Raji (cell line): ENCODE measurements around the gene CYRIA.

Experiments used
- POLR2A ChIP-seq: IDR thresholded peaks from 2 replicates; pipeline ENCODE4 v1.6.1; 2011; ENCODE audit warnings: low read depth, low read length, control low read depth; ENCODE audit not compliant: insufficient read depth

Gene CYRIA

DNA sequence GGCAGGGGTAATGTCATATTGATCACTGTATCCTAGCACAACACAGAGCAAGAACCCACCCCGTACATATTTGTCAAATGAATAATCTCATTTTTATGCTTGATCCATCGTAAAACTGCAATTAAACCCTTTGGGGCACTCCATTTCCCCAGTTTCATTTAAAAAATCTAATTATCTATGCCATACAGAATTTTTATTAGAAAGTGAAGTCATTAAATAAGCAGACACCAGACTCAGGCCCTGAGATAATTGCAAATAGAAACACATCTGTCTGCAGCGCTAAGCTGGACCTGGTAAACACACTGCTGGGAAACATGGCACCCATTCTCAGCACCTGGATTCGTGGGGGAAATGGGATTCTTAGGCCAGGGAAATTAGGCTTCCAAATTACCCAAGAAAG is 5.1 kb downstream of the CYRIA start:
- TF ChIP-seq POLR2A = no peak

DNA sequence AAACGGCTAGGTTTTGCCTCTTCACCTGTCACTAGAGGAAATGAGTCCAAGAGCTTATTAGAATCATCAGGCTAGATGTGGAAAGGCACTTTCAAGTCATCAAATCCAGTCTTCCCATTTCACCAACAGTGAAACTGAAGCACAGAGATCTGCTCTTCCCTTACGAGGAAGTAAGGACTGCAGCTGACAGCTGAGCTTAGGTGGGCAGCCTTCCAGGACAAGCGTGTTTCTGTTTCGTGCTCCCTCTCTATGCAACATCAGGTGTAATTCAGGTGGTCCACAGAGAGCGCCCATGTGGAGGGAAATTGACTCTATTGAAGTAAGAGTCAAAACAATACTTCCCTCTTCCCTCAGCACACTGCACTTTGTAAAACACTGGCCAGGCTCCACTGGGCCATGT is 5.5 kb downstream of the CYRIA start:
- no peak for TF ChIP-seq POLR2A

GRCh38 chr2:16658076-16658739 is 7.4 kb downstream of the CYRIA start:
- TF ChIP-seq POLR2A = no peak

GRCh38 chr2:16657671-16658070 is 8.0 kb downstream of the CYRIA start:
- no peak for TF ChIP-seq POLR2A

DNA sequence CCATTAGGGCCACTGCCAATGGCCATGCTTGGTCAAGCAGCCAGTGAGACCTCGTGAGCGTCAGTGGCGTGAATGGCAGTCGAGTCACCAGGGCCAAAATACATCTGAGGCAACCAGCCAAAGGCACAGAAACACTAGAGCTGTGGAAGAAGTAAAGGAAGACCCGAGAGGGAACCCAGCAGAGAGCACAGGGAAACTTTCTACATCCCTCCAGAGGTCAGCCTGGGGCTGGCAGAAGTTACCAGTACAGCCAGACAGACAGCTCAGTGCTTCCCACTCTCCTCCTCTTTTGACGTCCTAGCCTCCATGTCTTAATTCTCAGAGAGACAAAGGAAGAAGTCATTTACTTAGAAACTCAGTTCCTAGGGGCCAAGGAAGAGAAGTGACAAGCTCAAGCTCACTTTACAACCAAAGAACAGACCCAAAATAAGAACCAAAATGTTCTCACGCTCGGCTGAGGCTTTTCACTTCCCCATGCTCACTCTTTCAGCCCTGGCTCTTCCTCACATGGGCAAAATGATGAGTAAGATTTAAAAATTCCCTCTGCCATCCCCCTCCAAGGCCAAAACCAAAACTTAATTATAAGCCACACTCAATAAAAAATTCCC is 8.7 kb downstream of the CYRIA start:
- TF ChIP-seq POLR2A = no peak

- TF ChIP-seq POLR2A = no peak
Measured at GRCh38 chr2:16655905-16656642, 9.6 kb downstream of the CYRIA start.

GRCh38 chr2:16655445-16655837 is 10.2 kb downstream of the CYRIA start:
- no peak for TF ChIP-seq POLR2A

DNA sequence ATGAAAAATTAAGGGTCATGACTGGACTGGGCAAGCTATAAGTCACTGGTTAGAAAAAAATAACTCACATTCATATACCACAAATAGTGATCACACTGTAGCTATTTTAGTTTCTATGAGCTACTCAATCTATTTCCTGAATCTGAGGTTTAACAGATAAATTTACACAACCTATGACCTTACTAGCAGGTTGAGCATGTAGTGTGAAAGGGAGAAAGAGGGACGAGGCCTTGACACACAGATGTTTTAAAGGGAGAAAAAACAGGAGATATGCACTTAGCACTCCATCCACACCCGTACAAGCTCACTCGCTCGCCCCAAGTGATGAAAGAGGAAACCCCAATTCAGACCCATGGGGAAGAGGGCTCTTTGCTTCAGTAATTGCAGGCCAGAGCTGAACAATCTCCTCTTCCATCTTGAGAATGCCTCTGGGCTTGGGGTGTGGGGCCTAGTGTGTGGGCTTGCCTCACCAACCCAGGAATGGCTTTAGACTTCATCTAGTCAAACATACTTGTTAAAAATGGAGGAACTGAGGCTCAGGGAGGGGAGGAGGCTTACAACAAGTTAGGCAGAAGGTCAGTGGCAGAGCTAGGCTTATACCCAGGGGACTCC is 10.7 kb downstream of the CYRIA start:
- no peak for TF ChIP-seq POLR2A

DNA sequence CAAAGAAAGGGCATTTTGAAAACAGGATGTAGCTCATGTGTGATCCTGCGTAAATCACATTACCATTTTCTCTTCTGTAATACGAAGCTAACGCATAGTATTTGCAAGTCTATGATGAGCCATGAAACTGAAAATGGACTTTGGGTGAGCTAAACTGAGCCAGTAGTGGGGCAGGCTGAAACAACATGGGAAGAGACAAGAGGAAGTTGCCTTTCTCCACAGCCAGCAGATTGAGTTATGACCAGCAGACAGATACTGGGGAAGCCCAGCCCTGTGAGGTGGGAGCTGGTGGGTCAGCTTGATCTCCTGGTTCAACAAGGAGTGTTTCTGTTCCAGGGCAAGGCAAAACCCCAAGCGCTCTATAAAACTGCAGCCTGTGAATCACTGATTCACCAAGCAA is 11.8 kb downstream of the CYRIA start:
- TF ChIP-seq POLR2A = no peak

- TF ChIP-seq POLR2A = no peak
Measured at GRCh38 chr2:16653083-16653375, 12.6 kb downstream of the CYRIA start.

DNA sequence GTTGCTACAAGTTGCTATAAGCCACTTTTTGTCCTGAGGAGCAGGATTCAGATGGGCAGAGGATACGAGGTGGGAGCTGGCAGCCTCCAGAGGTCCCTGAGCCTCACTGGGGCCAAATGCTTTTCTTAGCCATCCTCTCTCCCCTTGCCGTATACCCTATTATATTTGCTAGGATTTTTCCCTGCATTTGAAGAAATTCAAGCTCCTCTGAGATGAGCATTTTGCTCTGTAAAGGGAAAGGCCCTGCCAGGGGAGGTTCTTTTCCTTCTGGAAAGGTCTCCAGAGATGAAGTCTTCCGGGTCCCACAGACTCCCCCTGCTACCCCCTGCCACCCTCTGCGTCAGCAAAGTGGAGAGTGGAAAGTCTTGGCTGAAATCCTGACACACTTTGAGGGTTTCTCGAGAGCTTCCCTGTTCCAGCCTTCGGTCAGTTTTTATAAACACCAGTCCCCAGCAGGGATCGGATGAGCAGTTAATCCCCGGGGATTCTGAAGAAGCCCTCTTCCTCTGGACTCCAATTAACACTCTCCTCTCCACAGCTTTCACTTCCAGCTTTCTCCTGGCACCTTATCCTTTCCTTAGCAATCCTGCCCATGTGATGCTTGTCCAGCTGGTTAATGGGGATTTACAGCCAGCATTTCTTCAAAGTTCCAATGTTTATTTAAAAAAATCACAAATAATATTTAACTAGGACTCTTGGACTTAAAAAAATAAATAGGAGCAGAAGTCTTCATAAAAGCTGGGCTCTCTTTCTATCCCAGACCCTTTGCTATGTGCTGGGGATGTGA is 13.1 kb downstream of the CYRIA start:
- no peak for TF ChIP-seq POLR2A

DNA sequence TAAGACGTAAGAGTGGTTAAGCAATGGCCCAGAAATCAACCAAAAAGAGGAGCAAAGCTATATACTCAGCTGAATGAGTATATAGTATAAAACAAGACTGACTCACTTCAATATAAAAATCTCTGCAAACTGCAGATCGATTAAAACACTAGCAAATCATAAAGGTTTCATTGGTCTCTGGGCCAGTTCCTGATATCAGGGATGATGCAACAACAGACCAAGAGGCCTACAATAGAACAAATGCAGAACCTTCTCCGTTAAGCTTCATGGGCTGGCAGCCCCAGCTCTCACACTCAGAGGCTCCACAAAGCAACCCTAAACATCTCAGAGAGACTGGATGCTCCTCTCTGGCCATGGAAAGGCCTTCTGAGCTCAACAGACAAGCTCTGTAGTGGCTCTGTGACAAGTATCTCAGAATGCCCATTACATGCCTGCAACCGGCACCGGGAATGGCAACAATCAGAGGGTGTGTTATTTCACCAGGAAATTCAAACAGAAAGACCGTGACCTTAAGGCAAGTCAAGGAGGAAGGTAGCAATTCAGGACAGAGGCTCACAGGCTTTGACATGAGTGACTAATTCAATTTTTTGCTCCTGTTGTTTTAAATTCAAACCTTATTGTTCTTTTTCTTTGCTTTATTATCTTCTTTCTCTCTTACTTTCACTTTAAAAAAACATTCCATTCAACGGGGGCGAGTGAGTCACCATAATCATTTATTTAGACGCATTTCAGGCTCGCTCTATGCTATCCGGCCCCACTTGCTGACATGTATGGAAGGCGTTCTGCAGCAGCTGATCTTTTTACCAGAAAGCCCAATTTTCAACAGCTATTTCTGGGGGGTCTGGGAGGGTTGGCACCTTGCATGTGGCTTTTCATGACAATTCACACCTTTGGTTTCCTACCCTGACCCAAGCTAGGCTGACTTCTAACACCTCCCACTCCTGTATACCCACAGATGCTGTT is 15.1 kb downstream of the CYRIA start:
- TF ChIP-seq POLR2A = no peak

GRCh38 chr2:16649353-16650286 is 16.0 kb downstream of the CYRIA start:
- no peak for TF ChIP-seq POLR2A
